ENCODE measurements around the gene ZSCAN10. TPM values are rescaled to one million over a fixed set of nuclear protein-coding genes. Genes with fewer than 3 reads are reported as not detected.

The ZSCAN10 gene
- total and polyA plus RNA-seq, 2 of the 13 experiments (the other 11 are each of a cell fraction or from before 2014, with no cell fraction given), result not detected

DNA sequence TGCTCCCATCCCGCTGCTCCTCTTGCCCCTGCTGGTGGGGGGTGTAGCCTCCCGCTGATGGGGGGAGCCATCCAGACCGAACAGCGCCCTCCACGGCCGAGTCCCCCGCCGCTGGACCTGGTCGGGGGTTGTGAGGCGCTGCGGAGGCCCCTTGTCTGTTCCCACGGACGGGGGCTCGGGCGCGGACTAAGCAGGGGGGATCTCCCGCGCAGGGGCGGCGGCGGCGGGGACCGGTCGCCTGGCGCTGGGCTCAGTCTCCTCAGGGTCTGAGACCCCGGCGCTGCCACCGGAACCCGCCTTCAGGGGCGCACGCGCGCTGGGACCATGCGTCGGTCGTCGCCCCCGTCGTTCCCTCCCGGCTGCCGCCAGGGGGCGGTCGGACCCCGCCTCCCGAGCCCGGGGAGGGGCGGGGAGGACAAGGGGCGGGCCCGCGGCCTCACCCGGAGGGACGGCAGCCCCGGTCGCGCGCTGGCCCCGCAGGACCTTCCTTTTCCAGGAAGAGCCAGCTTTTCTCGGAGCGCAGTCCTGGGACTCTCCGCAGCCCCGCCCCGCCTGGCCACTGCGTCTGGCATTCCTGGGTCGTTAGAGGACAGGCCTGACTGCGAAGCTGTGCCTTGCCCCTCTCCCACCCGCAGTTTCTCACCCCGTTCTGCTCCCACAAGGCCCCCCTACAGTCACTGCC is 39.9 kb downstream of the ZSCAN10 start (continued):
- TF ChIP-seq KAT7 (CRISPR knock-in tag; IDR thresholded peaks at IDR 0.05; ENCODE audit: borderline replicate concordance), result no peak
- no peak for TF ChIP-seq MIER2 (CRISPR knock-in tag; IDR thresholded peaks at IDR 0.05)
- TF ChIP-seq ZNF607 (CRISPR knock-in tag; IDR thresholded peaks at IDR 0.05; ENCODE audit: borderline replicate concordance), result peak; percentile 53; the same call in 1 of the 2 replicates
- TF ChIP-seq, protein P1, sequence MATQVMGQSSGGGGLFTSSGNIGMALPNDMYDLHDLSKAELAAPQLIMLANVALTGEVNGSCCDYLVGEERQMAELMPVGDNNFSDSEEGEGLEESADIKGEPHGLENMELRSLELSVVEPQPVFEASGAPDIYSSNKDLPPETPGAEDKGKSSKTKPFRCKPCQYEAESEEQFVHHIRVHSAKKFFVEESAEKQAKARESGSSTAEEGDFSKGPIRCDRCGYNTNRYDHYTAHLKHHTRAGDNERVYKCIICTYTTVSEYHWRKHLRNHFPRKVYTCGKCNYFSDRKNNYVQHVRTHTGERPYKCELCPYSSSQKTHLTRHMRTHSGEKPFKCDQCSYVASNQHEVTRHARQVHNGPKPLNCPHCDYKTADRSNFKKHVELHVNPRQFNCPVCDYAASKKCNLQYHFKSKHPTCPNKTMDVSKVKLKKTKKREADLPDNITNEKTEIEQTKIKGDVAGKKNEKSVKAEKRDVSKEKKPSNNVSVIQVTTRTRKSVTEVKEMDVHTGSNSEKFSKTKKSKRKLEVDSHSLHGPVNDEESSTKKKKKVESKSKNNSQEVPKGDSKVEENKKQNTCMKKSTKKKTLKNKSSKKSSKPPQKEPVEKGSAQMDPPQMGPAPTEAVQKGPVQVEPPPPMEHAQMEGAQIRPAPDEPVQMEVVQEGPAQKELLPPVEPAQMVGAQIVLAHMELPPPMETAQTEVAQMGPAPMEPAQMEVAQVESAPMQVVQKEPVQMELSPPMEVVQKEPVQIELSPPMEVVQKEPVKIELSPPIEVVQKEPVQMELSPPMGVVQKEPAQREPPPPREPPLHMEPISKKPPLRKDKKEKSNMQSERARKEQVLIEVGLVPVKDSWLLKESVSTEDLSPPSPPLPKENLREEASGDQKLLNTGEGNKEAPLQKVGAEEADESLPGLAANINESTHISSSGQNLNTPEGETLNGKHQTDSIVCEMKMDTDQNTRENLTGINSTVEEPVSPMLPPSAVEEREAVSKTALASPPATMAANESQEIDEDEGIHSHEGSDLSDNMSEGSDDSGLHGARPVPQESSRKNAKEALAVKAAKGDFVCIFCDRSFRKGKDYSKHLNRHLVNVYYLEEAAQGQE (IDR thresholded peaks at IDR 0.05; ENCODE audit: borderline replicate concordance in 1 of 2, low read depth in 1 of 2, low read length in 2 of 2), result no peak
- TF ChIP-seq, protein P2, sequence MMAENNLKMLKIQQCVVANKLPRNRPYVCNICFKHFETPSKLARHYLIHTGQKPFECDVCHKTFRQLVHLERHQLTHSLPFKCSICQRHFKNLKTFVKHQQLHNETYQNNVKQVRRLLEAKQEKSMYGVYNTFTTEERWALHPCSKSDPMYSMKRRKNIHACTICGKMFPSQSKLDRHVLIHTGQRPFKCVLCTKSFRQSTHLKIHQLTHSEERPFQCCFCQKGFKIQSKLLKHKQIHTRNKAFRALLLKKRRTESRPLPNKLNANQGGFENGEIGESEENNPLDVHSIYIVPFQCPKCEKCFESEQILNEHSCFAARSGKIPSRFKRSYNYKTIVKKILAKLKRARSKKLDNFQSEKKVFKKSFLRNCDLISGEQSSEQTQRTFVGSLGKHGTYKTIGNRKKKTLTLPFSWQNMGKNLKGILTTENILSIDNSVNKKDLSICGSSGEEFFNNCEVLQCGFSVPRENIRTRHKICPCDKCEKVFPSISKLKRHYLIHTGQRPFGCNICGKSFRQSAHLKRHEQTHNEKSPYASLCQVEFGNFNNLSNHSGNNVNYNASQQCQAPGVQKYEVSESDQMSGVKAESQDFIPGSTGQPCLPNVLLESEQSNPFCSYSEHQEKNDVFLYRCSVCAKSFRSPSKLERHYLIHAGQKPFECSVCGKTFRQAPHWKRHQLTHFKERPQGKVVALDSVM (CRISPR knock-in tag; IDR thresholded peaks at IDR 0.05), result peak; percentile 78
- TF ChIP-seq ZNF138 (CRISPR knock-in tag; IDR thresholded peaks at IDR 0.05; ENCODE audit: low read depth), result 0 out of 2 replicates have a peak, but pooled peaks have one; percentile 25
- peak; percentile 56; the same call in 1 of the 2 replicates for TF ChIP-seq FOXA3 (CRISPR knock-in tag; IDR thresholded peaks at IDR 0.05)
- no peak for TF ChIP-seq HCFC1 (IDR thresholded peaks at IDR 0.05; ENCODE audit: low read depth, low read length)
- TF ChIP-seq, protein P3, sequence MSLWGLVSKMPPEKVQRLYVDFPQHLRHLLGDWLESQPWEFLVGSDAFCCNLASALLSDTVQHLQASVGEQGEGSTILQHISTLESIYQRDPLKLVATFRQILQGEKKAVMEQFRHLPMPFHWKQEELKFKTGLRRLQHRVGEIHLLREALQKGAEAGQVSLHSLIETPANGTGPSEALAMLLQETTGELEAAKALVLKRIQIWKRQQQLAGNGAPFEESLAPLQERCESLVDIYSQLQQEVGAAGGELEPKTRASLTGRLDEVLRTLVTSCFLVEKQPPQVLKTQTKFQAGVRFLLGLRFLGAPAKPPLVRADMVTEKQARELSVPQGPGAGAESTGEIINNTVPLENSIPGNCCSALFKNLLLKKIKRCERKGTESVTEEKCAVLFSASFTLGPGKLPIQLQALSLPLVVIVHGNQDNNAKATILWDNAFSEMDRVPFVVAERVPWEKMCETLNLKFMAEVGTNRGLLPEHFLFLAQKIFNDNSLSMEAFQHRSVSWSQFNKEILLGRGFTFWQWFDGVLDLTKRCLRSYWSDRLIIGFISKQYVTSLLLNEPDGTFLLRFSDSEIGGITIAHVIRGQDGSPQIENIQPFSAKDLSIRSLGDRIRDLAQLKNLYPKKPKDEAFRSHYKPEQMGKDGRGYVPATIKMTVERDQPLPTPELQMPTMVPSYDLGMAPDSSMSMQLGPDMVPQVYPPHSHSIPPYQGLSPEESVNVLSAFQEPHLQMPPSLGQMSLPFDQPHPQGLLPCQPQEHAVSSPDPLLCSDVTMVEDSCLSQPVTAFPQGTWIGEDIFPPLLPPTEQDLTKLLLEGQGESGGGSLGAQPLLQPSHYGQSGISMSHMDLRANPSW (CRISPR knock-in tag; IDR thresholded peaks at IDR 0.05; ENCODE audit: borderline replicate concordance), result no peak
- peak; percentile 78 for TF ChIP-seq ARNTL (CRISPR knock-in tag; IDR thresholded peaks at IDR 0.05)
- TF ChIP-seq, protein P4, sequence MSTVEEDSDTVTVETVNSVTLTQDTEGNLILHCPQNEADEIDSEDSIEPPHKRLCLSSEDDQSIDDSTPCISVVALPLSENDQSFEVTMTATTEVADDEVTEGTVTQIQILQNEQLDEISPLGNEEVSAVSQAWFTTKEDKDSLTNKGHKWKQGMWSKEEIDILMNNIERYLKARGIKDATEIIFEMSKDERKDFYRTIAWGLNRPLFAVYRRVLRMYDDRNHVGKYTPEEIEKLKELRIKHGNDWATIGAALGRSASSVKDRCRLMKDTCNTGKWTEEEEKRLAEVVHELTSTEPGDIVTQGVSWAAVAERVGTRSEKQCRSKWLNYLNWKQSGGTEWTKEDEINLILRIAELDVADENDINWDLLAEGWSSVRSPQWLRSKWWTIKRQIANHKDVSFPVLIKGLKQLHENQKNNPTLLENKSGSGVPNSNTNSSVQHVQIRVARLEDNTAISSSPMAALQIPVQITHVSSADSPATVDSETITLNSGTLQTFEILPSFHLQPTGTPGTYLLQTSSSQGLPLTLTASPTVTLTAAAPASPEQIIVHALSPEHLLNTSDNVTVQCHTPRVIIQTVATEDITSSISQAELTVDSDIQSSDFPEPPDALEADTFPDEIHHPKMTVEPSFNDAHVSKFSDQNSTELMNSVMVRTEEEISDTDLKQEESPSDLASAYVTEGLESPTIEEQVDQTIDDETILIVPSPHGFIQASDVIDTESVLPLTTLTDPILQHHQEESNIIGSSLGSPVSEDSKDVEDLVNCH (CRISPR knock-in tag; IDR thresholded peaks at IDR 0.05), result no peak
- TF ChIP-seq ZNF235 (CRISPR knock-in tag; IDR thresholded peaks at IDR 0.05; ENCODE audit: borderline replicate concordance), result peak; percentile 89; the same call in 1 of the 2 replicates
- TF ChIP-seq, protein P5, sequence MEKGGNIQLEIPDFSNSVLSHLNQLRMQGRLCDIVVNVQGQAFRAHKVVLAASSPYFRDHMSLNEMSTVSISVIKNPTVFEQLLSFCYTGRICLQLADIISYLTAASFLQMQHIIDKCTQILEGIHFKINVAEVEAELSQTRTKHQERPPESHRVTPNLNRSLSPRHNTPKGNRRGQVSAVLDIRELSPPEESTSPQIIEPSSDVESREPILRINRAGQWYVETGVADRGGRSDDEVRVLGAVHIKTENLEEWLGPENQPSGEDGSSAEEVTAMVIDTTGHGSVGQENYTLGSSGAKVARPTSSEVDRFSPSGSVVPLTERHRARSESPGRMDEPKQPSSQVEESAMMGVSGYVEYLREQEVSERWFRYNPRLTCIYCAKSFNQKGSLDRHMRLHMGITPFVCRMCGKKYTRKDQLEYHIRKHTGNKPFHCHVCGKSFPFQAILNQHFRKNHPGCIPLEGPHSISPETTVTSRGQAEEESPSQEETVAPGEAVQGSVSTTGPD (CRISPR knock-in tag; IDR thresholded peaks at IDR 0.05), result no peak
- peak; percentile 70 for TF ChIP-seq HNRNPK (IDR thresholded peaks at IDR 0.05; ENCODE audit: low read depth, low read length, poor library complexity, severe bottlenecking)
- TF ChIP-seq ZNF224 (CRISPR knock-in tag; IDR thresholded peaks at IDR 0.05), result 0 out of 2 replicates have a peak, but pooled peaks have one; percentile 28
- peak; percentile 77; the same call in 1 of the 2 replicates for TF ChIP-seq KLF12 (CRISPR knock-in tag; IDR thresholded peaks at IDR 0.05; ENCODE audit: borderline replicate concordance)
